Measurements from ENCODE around the gene THAP8.
"Not testable (repeated sequence)": the region's sequence is repeated elsewhere in the genome, so short reads cannot be mapped to it uniquely, and the experiment has no call there.

Gene THAP8

DNA sequence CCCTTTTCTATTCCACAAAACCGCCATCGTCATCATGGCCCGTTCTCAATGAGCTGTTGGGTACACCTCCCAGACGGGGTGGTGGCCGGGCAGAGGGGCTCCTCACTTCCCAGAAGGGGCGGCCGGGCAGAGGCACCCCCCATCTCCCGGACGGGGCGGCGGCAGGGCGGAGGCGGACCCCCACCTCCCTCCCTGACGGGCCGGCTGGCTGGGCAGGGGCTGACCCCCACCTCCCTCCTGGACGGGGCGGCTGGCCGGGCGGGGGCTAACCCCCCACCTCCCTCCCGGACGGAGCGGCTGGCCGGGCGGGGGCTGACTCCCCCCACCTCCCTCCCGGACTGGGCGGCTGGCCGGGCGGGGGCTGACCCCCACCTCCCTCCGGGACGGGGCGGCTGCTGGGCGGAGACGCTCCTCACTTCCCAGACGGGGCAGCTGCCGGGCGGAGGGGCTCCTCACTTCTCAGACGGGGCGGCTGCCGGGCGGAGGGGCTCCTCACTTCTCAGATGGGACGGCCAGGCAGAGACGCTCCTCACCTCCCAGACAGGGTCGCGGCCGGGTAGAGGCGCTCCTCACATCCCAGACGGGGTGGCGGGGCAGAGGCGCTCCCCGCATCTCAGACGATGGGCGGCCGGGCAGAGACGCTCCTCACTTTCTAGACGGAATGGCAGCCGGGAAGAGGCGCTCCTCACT is 14.9 kb upstream of the THAP8 start:
- not testable (repeated sequence) for DNase-seq (ENCODE audit: low spot score)

DNA sequence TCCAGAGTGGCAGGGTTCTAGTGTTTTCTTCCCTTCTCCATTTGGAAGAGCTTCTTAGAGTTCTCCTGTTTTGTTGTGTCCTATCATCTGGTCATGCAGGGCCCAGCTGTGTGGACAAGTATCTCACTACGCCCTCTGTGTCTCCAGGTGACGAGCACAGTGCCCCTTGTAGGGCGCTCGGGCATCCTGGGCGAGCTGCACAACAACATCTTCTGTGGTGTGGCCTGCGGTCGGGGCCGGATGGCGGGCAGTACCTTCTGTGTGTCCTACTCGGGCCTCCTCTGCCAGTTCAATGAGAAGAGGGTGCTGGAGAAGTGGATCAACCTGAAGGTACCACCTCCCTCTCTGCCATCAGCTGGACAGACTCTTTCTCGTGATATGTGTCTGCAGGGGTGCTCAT is 13.6 kb upstream of the THAP8 start:
- no peak for DNase-seq (ENCODE audit: low spot score)

DNA sequence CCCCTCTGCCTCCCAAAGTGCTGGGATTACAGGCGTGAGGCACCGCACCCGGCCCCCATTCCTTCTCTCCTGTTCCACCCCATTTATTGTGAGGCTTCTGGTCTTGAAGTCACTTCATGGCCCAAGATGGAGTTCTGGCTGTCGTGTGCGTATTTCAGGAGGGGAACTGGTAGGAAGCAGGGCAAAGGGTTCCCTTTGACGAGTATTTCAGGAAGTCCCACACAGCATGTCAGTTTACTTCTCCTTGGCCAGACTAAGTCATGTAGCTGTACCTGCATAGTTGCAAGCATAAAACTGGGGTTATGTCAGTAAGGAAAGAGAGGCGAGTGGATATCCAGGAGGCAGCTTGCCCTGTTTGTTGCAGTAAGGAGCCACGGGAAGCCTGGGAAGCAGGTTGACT is 10.7 kb upstream of the THAP8 start:
- DNase-seq (ENCODE audit: low spot score), result no peak

DNA sequence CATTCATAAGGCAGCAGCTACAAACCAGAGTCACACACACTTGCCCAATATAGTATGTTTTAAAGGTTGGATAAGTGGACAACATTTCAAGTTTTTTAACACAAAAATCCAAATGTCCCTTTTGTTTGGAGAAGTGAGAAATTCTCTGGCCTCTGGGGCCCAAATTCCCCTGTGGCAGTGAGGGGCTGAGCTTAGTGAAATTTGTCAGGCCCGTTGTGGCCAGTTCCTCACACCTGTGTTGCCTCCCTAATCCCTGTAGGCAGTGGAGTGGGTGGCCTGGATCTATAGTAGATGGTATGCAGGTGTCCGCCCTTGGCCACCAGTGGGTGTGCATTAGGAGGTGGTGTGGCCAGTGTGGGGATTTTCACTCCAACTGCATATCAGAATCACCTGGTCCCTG is 7.3 kb upstream of the THAP8 start:
- no peak for DNase-seq (ENCODE audit: low spot score)

DNA sequence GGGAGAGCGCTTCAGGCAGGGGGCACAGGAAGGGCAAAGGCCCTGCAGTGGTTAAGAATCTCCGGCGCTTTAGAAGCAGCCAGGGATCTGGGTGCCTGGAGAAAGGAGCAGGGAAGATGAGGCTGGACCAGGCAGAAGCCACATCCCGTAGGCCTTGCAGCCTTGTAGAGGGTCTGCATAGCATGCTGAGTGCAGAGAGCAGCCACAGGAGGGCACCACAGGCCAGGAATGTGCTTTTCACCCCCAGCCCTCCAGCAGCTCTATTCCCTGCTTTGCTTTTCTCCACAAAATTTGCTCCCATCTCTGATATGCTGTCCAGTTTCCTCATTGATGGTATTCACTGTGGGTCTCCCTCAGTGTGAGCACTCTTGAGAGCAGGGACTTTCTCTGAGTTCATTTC is 6.3 kb upstream of the THAP8 start:
- DNase-seq (ENCODE audit: low spot score), result peak; percentile 42

DNA sequence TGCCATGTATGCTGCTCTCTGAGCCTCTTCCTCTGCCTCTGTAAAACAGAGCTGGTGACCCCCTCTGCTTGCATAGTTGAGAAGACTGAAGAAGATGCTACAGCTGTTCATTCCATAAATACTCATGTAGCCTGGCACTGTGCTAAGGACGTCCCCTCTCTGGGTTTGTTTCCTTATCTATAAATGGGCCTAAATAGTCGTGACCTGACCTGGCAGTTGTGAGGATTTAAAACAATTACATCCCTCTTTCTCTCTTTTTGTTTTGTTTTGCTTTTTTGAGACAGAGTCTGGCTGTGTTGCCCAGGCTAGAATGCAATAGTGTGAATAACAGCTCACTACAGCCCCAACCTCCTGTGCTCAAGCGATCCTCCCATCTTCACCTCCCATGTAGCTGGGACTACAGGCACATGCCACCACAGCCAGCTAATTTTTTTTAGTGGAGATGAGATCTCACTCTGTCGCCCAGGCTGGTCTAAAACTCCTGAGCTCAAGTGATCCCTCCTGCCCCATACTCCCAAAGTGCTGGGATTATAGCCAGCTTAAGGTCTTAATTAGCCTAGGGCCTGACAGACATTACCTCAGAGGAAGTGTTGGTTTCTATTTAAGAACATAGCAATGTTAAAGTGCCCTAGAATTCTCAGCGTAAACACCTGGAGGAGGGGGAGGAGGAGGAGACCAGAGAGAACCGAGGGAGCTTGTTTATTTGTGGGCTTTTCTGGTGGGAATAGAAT is 5.3 kb upstream of the THAP8 start:
- no peak for DNase-seq (ENCODE audit: low spot score)

DNA sequence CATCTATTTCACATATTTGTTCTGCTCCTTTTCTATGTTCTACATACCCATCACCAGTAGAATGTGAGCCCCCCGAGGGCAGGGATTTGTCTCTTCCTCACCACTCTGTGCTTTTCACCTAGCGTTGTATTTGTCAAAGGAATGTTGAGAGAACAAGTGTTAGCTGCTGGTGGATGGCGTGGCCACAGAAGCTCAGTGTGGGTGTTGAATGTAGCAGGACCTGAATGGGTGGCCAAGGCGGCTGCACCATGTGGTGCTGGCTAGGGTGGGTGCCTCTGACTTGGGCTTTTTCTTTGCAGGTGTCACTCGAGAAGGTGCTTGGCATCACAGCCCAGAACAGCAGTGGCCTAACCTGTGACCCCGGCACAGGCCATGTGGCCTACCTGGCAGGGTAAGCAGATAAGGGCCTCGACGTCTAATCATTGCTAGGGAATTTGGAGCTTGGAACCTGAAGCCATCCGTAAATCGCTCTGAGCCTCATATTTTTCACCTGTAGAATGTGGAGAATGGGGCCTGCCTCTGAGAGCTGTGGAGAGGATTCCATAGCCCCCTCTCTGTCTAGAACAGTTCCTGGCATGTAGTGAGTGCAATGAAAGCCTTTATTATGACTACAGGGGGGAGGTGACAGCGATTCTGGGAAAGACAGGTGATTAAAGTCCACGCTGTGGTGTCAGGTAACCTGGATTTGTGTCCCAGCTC is 4.5 kb upstream of the THAP8 start:
- DNase-seq (ENCODE audit: low spot score), result peak; percentile 24

DNA sequence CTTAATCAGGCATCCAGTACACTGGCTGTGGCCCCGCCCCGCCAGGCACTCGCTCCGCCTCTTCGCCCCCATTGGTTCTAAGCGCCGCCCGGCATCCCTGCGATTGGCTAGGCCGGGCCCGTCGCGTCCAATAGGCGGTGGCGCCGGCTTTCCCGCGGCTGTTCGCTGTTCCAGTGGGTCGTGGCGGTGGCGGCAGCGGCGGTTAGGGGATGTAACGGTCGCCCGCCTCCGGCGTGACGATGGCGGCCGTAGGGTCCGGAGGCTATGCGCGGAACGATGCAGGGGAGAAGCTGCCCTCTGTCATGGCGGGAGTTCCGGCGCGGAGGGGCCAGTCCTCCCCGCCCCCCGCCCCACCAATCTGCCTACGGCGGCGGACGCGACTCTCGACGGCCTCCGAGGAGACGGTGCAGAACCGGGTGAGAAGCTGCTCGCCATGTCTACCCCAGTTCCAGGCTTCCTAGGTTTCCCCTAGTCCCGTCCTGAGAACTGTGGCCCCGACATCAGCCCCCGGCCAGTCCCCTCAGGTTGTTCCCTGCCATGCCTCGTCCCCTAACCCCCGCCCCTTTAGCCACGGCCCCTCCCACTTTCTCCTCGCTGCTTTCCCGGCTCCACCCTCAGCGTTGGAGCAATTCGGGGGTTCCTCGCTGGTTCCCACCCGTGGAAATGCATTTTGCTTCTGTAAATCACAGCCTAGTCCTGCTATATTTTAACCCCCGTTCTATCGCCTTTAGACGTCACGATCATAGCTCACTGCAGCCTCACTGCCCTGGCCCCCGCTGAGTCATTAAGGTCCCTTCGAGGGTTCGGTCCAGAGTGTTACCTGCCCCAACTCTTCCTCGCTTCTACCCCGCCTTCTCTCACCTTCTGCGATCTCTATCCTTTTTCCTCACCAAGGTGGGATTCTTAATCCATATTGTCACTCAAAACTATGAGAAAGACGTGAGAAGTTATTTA is 925 bp upstream of the THAP8 start, which contains the start of gene WDR62:
TSS of gene WDR62 (plus strand) at position 165 of the 954 bp plus-strand sequence. CDS start at position 240, 75 bp downstream.
- DNase-seq (ENCODE audit: low spot score), result peak; percentile 95

DNA sequence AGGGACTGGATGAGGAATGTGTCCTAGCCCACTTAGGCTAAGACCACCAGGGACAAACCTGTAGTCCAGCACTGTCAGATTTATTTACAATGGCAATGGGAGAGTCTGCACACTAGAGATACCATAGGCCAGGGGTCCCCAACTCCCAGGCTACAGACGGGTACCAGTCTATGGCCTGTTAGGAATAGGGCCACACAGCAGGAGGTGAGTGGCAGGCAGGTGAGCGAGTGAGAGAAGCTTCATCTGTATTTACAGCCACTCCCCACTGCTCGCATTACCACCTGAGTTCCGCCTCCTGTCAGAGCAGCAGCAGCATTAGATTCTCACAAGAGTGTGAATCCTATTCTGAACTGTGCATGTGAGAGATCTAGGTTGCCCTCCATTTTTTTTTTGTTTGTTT is 2.4 kb downstream of the THAP8 start:
- DNase-seq (ENCODE audit: low spot score), result no peak

DNA sequence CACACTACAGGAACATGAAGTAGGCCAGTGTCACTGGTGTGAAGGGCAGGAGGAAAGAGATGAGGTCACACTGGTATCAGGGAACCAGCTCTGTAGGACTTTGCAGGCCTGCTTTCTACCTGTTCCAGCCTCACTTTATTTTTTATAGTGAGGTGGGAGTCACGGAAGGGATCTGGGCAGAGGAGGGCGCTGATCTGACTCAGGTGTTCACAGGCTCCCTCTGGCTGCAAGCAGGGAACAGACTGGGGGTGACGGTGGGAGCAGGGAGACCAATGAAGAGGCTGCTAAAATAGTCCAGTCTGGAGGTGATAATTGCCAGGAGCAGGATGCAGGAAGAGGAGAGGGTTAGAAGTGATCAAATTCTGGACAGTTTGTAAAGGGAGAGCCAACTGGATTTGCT is 2.8 kb downstream of the THAP8 start:
- peak; percentile 43 for DNase-seq (ENCODE audit: low spot score)

DNA sequence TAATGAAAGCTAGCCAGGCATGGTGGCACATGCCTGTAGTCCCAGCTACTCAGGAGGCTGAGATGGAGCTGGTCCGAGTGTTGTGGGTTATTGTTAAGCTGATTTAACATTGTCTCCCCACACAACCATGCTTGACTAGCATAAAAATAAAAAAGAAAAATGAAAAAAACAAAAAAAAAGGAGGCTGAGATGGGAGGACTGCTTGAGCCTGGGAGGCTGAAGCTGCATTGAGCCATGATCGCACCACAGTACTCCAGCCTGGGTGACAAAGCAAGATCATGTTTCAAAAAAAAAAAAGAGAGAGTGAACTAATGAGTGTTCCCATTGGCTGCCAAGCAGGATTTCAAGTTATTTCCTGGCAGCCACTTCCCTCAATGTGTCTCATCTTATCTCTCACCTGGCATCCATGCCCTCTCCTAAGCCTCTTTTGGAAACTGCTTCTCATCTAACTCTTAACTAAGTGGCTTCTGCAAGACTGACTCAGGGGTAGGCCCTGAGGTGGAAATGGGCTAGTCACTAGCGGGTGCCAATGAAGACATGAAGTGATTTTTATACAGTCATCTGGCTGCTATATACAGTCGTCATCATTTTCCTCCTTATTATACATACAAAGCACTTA is 4.9 kb downstream of the THAP8 start:
- no peak for DNase-seq (ENCODE audit: low spot score)

DNA sequence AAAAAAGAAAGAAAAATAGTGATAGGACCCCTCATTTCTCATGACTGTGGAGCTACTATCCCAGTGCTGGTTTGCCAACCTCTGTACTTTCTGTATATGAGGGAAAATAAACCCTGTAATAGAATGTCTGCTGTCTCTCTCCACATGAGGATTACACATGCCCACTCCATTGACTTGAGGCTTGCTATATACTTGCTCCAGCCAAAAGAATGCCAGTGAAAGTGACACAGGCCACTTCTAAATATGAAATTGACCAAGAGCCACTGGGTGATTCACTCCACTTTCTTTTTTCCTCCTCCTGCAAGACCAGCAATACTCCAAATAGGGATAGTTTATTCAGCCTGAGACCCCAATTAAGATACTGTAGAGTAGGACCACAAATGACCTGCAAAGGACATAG is 6.2 kb downstream of the THAP8 start:
- DNase-seq (ENCODE audit: low spot score), result no peak

DNA sequence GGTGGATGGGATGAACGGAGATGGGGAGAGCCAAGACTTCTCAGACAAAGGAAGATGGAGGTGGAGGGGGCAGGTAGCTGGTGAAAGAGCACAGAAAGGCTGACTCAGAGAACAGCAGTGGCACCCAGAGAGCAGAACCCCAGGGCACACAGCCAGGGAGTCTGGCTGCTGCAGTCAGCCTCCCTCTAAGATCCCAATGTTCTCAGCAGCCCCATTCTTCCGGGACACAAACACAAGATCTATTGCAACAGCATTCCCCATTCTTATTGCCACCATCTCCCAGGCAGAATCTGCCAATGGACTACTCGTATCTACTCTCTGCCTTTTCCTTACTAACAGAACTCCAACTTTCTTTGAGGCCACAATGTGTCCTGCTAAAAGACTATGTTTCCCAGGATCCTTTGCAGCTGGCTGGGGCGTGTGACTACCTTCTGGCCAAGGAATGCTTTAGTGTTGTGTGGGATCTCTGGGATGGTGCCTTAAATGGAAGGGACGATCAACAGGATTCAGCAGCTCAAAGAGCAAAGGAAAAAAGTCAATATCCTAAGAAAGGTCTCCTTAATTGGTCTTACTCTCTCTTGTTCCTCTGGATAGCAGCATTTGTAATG is 7.5 kb downstream of the THAP8 start:
- DNase-seq (ENCODE audit: low spot score), result no peak

DNA sequence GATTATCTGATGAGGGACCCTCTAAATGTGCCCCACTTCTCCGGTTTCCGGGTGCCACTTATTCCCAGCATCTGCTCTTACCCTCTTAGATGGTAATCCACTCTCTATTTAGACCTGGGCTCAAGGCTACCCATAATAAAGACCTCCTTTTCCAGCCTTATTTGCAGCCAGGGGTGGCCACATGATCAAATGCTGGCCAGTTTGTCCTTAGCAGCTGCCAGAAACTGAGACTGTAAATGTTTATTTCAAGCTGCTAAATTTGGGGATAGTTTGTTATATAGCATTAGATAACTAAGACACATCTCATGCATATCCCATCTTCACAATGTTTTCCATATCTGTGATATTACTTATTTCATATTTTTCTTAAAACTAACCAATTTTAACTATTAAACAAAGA is 10.1 kb downstream of the THAP8 start:
- no peak for DNase-seq (ENCODE audit: low spot score)

DNA sequence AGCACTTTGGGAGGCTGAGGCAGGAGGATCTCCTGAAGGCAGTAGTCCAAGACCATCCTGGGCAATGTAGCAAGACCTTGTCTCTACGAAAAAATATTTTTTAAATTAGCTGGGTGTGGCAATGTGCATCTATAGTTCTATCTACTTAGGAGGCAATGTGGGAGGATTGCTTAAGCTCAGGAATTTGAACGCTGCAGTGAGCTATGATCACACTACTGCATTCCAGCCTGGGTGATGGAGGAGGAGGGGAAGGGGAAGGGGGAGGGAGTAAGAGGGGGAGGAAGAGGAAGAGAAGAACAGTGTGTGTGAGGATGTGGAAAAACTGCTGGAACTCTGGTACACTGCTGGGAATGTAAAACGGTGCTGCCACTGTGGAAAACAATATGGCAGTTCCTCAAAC is 12.3 kb downstream of the THAP8 start:
- peak; percentile 22 for DNase-seq (ENCODE audit: low spot score)

DNA sequence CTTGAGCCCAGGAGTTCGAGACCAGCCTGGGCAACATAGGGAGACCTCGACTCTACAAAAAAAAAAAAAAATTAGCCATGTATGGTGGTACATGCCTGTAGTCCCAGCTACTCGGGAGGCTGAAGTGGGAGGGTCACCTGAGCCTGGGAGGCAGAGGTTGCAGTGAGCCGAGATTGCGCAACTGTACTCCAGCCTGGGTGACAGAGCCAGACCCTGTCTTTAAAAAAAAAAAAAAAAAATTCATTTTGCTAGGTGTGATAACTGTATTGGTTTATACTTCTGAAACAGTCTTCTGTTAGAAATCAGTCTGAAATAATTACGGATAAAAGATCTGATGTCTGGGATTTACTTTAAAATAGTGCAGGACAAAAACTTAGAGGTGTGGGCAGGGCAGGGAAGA is 13.0 kb downstream of the THAP8 start:
- not testable (repeated sequence) for DNase-seq (ENCODE audit: low spot score)

DNA sequence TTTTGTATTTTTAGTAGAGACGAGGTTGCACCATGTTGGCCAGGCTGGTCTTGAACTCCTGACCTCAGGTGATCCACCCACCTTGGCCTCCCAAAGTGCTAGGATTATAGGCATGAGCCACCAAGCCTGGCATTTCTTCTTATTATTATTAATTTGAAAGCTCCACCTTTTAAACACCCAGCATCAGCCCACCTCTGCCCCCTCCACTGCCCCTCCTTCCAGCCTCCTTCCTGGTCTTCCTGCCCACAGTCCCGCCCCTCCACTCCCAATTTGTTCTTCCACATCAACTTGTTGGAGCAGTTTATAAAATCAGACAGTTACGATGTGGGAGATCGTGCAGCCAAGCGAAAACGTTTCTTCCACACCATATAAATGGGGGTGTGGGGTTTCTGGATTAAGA is 13.6 kb downstream of the THAP8 start:
- DNase-seq (ENCODE audit: low spot score), result no peak

DNA sequence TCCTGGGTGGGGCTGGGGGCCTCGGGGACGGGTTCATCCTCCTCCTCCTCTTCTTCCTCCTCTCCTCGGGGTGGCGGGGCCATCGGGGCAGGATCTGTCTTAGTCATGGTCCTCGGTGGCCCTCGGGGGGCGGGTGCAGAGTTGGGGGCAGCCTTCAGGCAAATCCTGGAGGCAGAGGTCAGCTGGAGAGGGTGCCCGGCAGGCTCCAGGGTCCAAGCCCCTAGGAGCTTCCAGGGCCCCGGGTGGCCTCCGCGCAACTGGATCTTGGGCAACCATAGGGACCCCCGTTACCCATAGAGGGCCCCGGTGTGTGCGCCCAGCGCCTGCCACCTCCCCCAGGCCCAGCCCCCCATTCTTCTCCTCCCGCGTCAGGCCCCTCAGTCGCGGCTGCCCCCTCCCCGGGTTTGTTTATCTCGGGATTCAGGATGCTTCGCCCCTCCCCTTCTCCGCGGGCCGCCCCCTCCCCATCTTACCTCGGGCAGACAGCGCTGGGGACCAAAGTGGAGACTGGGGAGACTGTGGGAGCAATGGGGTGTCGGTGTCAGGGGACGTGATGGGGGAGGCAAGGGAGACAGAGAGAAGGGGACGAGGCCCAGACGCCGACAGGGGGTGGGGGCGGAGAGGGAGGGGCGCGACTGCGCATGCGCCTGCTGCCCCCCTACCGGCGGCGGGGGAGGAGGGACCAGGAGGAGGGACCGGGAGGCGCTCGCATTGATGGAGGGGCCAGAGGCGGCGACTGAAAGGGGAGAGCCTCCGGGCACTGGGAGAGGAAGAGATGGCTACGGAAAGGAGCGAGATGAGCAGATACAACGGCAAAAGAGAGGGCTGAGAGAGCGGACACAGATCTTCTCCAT is 21.6 kb downstream of the THAP8 start, which contains the start of gene CLIP3:
TSS of gene CLIP3 (minus strand) at position 623 of the 854 bp plus-strand sequence. CDS start at position 107, 516 bp downstream.
- no peak for DNase-seq (ENCODE audit: low spot score)

DNA sequence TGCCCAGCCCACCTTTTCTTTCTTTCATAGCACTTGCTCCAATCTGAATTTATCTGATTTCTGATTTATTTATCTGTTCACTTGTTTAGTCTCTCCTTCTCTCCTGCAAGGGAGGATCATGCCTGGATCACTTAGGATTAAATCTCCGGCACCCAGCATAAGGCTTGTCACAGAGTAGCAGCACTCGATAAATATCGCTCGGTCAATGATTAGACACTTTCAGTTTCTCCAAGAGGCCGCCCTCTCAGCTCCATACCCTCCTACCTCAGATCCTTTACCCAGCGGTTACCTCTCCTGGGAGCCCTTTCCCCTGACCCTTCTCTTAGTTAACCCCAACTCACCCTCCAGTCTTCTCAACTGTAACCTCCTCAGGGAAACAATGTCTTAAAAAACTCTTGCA is 22.8 kb downstream of the THAP8 start:
- no peak for DNase-seq (ENCODE audit: low spot score)
